Omental fat pad (tissue), 4 donors: Measurements from ENCODE around the gene IGSF21. TPM values are rescaled to one million over a fixed set of nuclear protein-coding genes. Genes with fewer than 3 reads are reported as not detected.

Experiments used
- ATAC-seq: fragments of 150-250 bp; one replicate; pipeline ENCODE4 v1.9.1; 2016; ENCODE audit warnings: mild to moderate bottlenecking, moderate library complexity; ENCODE audit not compliant: low FRiP score
- DNase-seq: peaks from one replicate; pipeline ENCODE4 v3.0.0-alpha.2; 2019; ENCODE audit warnings: low spot score
- CTCF ChIP-seq, 3 donors: fragments of 450-650 bp; IDR thresholded peaks; one replicate each; pipeline ENCODE4 v1.5.1; 2016 to 2017; ENCODE audit warnings: antibody characterized with exemption in 3 of 3, mild to moderate bottlenecking in 3 of 3, moderate library complexity in 2 of 3
- total RNA-seq, 4 donors: library from RNA; depleted of rRNA; stranded (reverse); fragments of >200 nt; gene quantifications; one replicate each; pipeline ENCODE4 v1.1.0, GENCODE V29; 2016

Gene IGSF21
- total RNA-seq, 4 donors from 2014 or later = 0.56 to 7.8 (median 7.4) TPM; not detected in 1

GRCh38 chr1:18183533-18183932, 75.9 kb downstream of the IGSF21 start:
- ATAC-seq (no peak), DNase-seq (no peak)
- TF ChIP-seq CTCF (IDR thresholded peaks at IDR 0.05) = no peak

GRCh38 chr1:18187054-18187453, 79.5 kb downstream of the IGSF21 start:
- DNase-seq (no peak), ATAC-seq (no peak)
- no peak for TF ChIP-seq CTCF (IDR thresholded peaks at IDR 0.05)

- ATAC-seq = peak; percentile 43
These were observed 81.4 kb downstream of the IGSF21 start for GRCh38 chr1:18188820-18189517.

GRCh38 chr1:18190598-18190997, 83.0 kb downstream of the IGSF21 start:
- ATAC-seq (no peak), DNase-seq (no peak)
- no peak for TF ChIP-seq CTCF (IDR thresholded peaks at IDR 0.05)

More at GRCh38 chr1:18188820-18189517, 81.4 kb downstream of the IGSF21 start:
- no peak for TF ChIP-seq CTCF (IDR thresholded peaks at IDR 0.05)
- no peak for DNase-seq

- ATAC-seq (no peak), DNase-seq (no peak)
- no peak for TF ChIP-seq CTCF (IDR thresholded peaks at IDR 0.05)
These were observed 83.4 kb downstream of the IGSF21 start for GRCh38 chr1:18191037-18191436.

- ATAC-seq = no peak
- DNase-seq = no peak
- TF ChIP-seq CTCF (IDR thresholded peaks at IDR 0.05) = no peak
These were observed 84.0 kb downstream of the IGSF21 start for GRCh38 chr1:18191481-18192155.

- DNase-seq = no peak
- no peak for TF ChIP-seq CTCF (IDR thresholded peaks at IDR 0.05)
- ATAC-seq = no peak
These were observed 84.6 kb downstream of the IGSF21 start for GRCh38 chr1:18192182-18192581.
